ENCODE measurements around the gene NPM1.
A peak's percentile ranks its signal among the peaks of the same experiment; 100 is the strongest.
"Not testable (repeated sequence)": the region's sequence is repeated elsewhere in the genome, so short reads cannot be mapped to it uniquely, and the experiment has no call there.

The NPM1 gene

DNA sequence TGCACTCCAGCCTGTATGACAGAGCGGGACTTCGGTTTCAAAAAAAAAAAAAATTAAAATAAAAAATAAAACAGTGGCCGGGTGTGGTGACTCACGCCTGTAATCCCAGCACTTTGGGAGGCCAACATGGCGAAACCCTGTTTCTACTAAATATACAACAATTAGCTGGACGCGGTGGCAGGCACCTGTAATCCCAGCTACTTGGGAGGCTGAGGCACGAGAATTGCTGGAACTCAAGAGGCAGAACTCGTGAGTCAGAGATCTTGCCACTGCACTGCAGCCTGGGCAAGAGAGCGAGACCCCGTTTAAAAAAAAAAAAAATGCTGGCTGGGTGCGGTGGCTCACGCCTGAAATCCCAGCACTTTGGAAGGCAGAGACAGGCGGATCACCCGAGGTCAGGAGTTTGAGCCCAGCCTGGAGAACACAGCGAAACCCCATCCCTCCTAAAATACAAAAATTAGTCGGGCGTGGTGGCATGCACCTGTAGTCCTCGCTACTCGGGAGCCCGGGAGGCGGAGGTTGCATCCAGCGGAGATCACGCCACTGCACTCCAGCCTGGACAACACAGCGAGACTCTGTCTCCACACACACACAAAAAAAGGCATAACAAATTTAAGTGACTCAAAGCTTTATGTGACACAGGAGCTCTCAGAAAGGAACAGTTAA, 1.5 kb upstream of the NPM1 start:
- H3K36me3 ChIP-seq (ENCODE audit: insufficient read depth, low read length) = peaks cover 25% of the 10 kb centered on the region
- H3K27ac ChIP-seq (ENCODE audit: low read depth, low read length) = no peak overlapping the region
- H3K4me1 ChIP-seq (ENCODE audit: control insufficient read depth, insufficient read depth, low read length, unreplicated experiment) = peaks cover 10% of the 10 kb centered on the region
- H3K27me3 ChIP-seq (ENCODE audit: insufficient read depth, low read length) = no peaks in the 10 kb centered on the region
- no peak overlapping the region for H2AFZ ChIP-seq (ENCODE audit: low read length, unreplicated experiment)
- H3K79me2 ChIP-seq (ENCODE audit: control insufficient read depth, insufficient read depth, low read length, unreplicated experiment) = peaks cover 35% of the 10 kb centered on the region
- peak overlapping the region; percentile 99 for H3K4me3 ChIP-seq (ENCODE audit: low read depth, low read length)

DNA sequence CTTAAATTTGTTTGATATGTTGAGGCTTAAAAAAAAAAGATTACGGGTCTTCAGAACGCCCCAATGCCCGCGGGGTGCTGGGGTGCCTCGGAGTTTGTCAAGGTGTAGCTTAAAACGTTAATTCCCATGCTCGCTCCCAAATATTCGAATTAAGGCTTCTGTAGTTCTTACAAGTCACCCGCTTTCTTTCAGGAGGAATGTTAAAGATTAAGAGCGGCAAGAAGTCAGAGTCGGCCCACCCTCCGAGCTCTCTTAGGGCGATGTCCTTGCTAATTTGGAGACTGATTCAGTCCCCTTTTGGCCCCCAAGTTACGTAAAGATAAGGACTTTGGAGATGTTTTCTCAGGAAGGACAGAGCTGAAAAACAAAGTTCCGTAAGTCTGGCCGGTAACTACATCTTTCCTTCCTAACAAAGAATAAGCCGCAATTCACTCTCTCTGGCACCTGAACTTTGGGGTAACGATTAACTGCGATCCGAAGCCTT, 746 bp upstream of the NPM1 start:
- Histone ChIP-seq H3K27ac (ENCODE audit: low read depth, low read length) (peak overlapping the region; percentile 71), H2AFZ (ENCODE audit: low read length, unreplicated experiment) (peak overlapping the region; percentile 94), H3K4me1 (ENCODE audit: control insufficient read depth, insufficient read depth, low read length, unreplicated experiment) (peaks cover 16% of the 10 kb centered on the region), H3K27me3 (ENCODE audit: insufficient read depth, low read length) (no peaks in the 10 kb centered on the region), H3K79me2 (ENCODE audit: control insufficient read depth, insufficient read depth, low read length, unreplicated experiment) (peaks cover 43% of the 10 kb centered on the region), H3K4me3 (ENCODE audit: low read depth, low read length) (peak overlapping the region; percentile 99), H3K36me3 (ENCODE audit: insufficient read depth, low read length) (peaks cover 27% of the 10 kb centered on the region)

DNA sequence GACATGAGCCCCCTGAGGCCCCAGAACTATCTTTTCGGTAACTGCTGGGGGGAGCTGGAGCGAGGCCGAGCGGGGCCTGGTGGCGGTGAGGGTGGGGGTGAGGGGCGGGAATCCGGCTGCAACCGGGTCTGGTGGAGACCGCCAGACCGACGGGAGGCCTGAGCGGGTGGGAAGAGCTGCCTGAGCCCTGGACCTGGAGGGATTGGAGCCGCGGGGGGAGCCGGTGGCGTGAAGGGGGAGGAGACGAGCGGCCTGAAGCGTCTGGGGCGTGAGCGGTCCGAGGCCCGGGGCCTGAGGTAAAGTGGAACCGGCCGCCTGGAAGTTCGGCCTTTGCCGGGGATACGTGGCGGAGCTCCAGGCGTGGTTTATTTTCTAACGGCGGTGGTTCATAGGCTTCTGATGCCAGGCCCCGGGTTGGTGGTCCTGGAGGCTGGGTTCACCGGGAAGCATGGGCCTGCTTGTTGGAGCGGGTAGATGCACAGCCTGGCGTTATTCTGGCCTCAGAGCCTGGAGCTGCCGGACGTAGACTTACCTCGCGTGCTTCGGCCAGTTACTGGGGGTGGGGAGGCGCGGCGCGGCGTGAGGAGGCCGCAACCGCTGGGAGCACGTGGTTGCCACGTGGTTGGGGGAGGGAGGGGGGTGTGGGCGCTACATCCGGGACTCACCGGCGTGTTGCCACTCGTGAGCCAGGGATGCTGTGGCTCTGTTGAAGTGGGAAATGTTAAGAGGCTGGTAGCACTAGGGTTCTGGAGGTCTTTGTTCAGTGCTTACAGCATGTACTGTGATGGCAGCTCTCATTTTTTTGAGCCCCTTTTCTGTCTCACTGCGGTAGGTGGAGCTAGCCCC, 544 bp downstream of the NPM1 start:
- Histone ChIP-seq H3K4me3 (ENCODE audit: low read depth, low read length) (peak overlapping the region; percentile 99), H3K4me1 (ENCODE audit: control insufficient read depth, insufficient read depth, low read length, unreplicated experiment) (peaks cover 18% of the 10 kb centered on the region), H3K36me3 (ENCODE audit: insufficient read depth, low read length) (peaks cover 35% of the 10 kb centered on the region), H2AFZ (ENCODE audit: low read length, unreplicated experiment) (no peak overlapping the region), H3K27me3 (ENCODE audit: insufficient read depth, low read length) (no peaks in the 10 kb centered on the region), H3K79me2 (ENCODE audit: control insufficient read depth, insufficient read depth, low read length, unreplicated experiment) (peaks cover 55% of the 10 kb centered on the region), H3K27ac (ENCODE audit: low read depth, low read length) (peak overlapping the region; percentile 75)

DNA sequence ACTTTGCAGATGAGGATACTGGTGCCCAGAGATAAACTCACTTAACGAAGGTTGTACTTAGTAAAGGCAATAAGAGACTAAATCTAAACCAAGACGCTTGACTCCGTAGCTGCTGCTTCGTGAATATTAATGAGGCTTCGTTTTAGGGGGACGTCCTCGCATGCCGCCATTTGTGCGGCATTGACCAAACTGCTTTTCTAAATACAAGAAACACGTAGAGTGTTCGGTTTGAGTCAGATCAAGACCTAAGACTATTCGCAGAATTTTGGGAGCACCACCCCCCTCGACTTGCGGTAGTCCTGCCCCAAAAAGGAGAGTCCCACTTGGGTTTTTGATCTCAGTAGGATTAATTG, 1.1 kb downstream of the NPM1 start:
- Histone ChIP-seq H3K4me3 (ENCODE audit: low read depth, low read length) (peak overlapping the region; percentile 99), H3K27me3 (ENCODE audit: insufficient read depth, low read length) (no peaks in the 10 kb centered on the region), H3K4me1 (ENCODE audit: control insufficient read depth, insufficient read depth, low read length, unreplicated experiment) (peaks cover 18% of the 10 kb centered on the region), H3K79me2 (ENCODE audit: control insufficient read depth, insufficient read depth, low read length, unreplicated experiment) (peaks cover 61% of the 10 kb centered on the region), H3K36me3 (ENCODE audit: insufficient read depth, low read length) (peaks cover 40% of the 10 kb centered on the region), H3K27ac (ENCODE audit: low read depth, low read length) (peak overlapping the region; percentile 46; the same call in 1 of the 2 replicates), H2AFZ (ENCODE audit: low read length, unreplicated experiment) (no peak overlapping the region)

DNA sequence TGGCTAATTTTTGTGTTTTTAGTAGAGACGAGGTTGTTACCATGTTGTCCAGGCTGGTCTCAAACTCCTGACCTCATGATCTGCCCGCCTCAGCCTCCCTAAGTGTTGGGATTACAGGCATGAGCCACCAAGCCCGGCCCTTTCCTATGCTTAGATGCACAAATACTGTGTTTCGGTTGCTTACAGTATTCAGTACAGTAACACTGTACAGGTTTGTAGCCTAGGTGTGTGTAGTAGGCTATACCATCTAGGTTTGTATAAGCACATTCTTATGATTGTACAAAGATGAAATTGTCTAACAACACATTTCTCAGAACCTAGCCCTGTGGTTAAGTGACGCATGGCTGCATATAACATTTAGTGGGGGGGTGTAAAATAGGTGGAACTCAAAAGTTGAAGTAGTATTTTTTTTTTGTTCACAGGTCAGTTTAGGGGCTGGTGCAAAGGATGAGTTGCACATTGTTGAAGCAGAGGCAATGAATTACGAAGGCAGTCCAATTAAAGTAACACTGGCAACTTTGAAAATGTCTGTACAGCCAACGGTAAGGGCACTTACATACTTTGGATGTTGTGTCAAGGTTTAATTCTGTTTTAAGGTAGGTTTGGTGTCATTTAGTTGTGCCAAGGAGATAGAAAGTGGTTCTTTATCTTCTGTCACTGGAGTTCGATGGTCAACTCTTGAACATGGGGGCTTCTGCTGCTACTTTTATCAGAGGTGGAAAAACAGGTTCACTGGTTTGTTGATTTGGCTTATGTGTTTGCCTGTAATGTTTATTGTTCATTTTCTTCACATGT, 3.4 kb downstream of the NPM1 start:
- peaks cover 55% of the 10 kb centered on the region for H3K36me3 ChIP-seq (ENCODE audit: insufficient read depth, low read length)
- peaks cover 18% of the 10 kb centered on the region for H3K4me1 ChIP-seq (ENCODE audit: control insufficient read depth, insufficient read depth, low read length, unreplicated experiment)
- peaks cover 84% of the 10 kb centered on the region for H3K79me2 ChIP-seq (ENCODE audit: control insufficient read depth, insufficient read depth, low read length, unreplicated experiment)
- H3K4me3 ChIP-seq (ENCODE audit: low read depth, low read length) = peak overlapping the region; percentile 99
- H3K27me3 ChIP-seq (ENCODE audit: insufficient read depth, low read length) = no peaks in the 10 kb centered on the region
- H3K27ac ChIP-seq (ENCODE audit: low read depth, low read length) = no peak overlapping the region
- no peak overlapping the region for H2AFZ ChIP-seq (ENCODE audit: low read length, unreplicated experiment)

DNA sequence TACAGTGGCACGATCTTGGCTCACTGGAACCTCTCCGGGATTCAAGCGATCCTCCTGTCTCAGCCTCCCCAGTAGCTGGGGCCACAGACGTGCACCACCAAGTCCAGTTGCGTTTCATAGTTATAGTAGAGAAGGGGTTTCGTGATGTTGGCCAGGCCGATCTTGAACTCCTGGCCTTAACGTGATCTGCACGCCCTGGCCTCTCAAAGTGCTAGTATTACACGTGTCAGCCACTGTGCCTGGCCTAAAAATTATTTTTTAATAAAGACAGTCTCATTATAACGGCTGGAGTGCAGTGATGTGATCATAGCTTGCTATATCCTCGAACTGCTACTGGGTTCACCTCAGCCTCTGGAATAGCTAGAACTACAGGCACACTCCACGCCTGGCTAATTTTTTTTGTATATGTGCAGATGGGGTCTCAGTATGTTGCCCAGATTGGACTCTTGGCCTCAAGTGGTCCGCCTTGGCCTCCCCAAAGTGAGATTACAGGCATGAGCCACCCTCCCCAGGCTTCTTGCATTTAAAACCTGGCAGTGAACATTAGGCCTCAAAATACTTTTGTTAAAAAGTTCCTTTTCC, 4.4 kb downstream of the NPM1 start:
- Histone ChIP-seq H3K4me3 (ENCODE audit: low read depth, low read length) (no peak overlapping the region; the same call in 1 of the 2 replicates), H2AFZ (ENCODE audit: low read length, unreplicated experiment) (no peak overlapping the region), H3K27me3 (ENCODE audit: insufficient read depth, low read length) (no peaks in the 10 kb centered on the region), H3K4me1 (ENCODE audit: control insufficient read depth, insufficient read depth, low read length, unreplicated experiment) (peaks cover 18% of the 10 kb centered on the region), H3K79me2 (ENCODE audit: control insufficient read depth, insufficient read depth, low read length, unreplicated experiment) (peaks cover 94% of the 10 kb centered on the region), H3K27ac (ENCODE audit: low read depth, low read length) (no peak overlapping the region), H3K36me3 (ENCODE audit: insufficient read depth, low read length) (peaks cover 64% of the 10 kb centered on the region)

DNA sequence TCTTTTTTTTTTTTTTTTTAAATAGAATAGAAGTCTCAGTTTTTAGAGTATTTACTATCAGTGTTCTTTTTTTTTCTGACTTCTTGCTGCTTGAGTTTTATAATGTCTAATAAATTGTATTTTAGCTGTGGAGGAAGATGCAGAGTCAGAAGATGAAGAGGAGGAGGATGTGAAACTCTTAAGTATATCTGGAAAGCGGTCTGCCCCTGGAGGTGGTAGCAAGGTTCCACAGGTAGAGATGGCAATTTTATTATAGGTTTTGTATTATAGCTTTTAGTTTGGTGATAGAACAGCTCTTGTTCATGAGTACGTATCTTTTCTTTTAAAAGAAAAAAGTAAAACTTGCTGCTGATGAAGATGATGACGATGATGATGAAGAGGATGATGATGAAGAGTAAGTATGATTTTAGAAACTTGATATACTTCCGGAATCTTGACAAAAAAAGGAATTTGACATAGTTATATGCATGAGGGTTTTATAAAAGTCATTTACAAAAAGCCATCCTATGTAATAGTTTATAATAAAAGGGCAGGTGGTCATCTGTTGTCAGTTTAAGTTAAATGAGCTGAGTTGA, 5.0 kb downstream of the NPM1 start:
- Histone ChIP-seq H3K27me3 (ENCODE audit: insufficient read depth, low read length) (no peaks in the 10 kb centered on the region), H3K4me3 (ENCODE audit: low read depth, low read length) (no peak overlapping the region), H3K36me3 (ENCODE audit: insufficient read depth, low read length) (peaks cover 67% of the 10 kb centered on the region), H3K4me1 (ENCODE audit: control insufficient read depth, insufficient read depth, low read length, unreplicated experiment) (peaks cover 18% of the 10 kb centered on the region), H3K79me2 (ENCODE audit: control insufficient read depth, insufficient read depth, low read length, unreplicated experiment) (peaks cover 100% of the 10 kb centered on the region), H2AFZ (ENCODE audit: low read length, unreplicated experiment) (no peak overlapping the region), H3K27ac (ENCODE audit: low read depth, low read length) (no peak overlapping the region)

DNA sequence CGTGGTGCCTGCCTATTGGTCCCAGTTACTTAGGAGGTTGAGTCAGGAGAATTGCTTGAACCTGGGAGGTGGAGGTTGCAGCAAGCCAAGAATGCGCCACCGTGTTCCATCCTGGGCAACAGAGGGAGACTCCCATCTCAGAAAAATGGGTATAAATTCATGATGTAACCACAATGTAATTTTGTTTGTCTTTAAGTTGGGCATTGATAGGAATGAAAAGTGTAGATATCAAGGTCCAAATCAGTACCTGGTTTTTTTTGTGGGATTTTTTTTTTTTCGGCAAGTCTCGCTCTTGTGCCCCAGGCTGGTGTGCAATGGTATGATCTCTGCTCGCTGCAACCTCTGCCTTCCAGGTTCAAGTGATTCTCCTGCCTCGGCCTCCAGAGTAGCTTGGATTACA, 7.4 kb downstream of the NPM1 start:
- Histone ChIP-seq H3K36me3 (ENCODE audit: insufficient read depth, low read length) (peaks cover 69% of the 10 kb centered on the region), H2AFZ (ENCODE audit: low read length, unreplicated experiment) (no peak overlapping the region), H3K4me1 (ENCODE audit: control insufficient read depth, insufficient read depth, low read length, unreplicated experiment) (peaks cover 18% of the 10 kb centered on the region), H3K4me3 (ENCODE audit: low read depth, low read length) (no peak overlapping the region), H3K27me3 (ENCODE audit: insufficient read depth, low read length) (no peaks in the 10 kb centered on the region), H3K79me2 (ENCODE audit: control insufficient read depth, insufficient read depth, low read length, unreplicated experiment) (peaks cover 100% of the 10 kb centered on the region), H3K27ac (ENCODE audit: low read depth, low read length) (no peak overlapping the region)

DNA sequence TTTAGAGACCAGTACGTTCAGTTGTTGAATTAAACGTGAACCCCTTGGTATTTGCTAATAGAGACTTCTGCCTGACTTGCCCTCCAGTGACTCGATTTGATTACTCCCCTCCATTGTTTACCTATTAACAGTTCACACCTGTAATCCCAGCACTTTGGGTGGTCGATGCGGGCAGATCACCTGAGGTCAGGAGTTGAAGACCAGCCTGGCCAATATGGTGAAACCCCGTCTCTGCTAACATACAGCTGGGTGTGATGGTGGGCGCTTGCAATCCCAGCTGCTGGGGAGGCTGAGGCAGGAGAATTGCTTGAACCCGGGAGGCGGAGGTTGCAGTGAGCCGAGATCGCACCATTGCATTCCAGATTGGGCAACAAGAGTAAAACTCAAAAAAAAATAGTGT, 8.9 kb downstream of the NPM1 start:
- H3K27me3 ChIP-seq (ENCODE audit: insufficient read depth, low read length); H3K4me1 ChIP-seq (ENCODE audit: control insufficient read depth, insufficient read depth, low read length, unreplicated experiment); H2AFZ ChIP-seq (ENCODE audit: low read length, unreplicated experiment); H3K27ac ChIP-seq (ENCODE audit: low read depth, low read length); H3K4me3 ChIP-seq (ENCODE audit: low read depth, low read length): not testable (repeated sequence)
- Histone ChIP-seq H3K36me3 (ENCODE audit: insufficient read depth, low read length) (peaks cover 71% of the 10 kb centered on the region), H3K79me2 (ENCODE audit: control insufficient read depth, insufficient read depth, low read length, unreplicated experiment) (peaks cover 100% of the 10 kb centered on the region)

DNA sequence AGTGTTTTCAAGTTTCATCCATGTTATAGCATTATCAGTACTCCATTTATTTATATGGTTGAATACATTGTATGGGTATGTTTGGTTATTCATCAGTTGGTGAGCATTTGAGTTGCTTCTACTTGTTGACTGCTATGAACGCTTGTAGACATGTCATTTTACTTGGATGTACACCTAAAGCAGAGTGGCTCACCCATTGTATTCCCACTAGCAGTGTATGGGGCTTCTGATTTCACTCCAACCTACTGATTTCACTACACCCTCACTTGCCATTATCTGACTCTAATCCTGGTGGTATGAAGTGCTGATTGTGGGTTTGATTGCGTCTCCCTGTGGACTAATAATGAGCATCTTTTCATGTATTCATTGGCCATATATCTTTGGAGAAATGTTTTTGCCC, 9.5 kb downstream of the NPM1 start:
- Histone ChIP-seq H2AFZ (ENCODE audit: low read length, unreplicated experiment) (no peak overlapping the region), H3K4me1 (ENCODE audit: control insufficient read depth, insufficient read depth, low read length, unreplicated experiment) (no peaks in the 10 kb centered on the region), H3K79me2 (ENCODE audit: control insufficient read depth, insufficient read depth, low read length, unreplicated experiment) (peaks cover 96% of the 10 kb centered on the region), H3K27me3 (ENCODE audit: insufficient read depth, low read length) (no peaks in the 10 kb centered on the region), H3K4me3 (ENCODE audit: low read depth, low read length) (no peak overlapping the region), H3K36me3 (ENCODE audit: insufficient read depth, low read length) (peaks cover 73% of the 10 kb centered on the region), H3K27ac (ENCODE audit: low read depth, low read length) (no peak overlapping the region)
